Panc1 (cell line): ENCODE measurements around the gene PLA2G12B.

ENCODE experiments used
- CTCF ChIP-seq: fragments of 450-650 bp; IDR thresholded peaks from 2 replicates; pipeline ENCODE4 v1.5.1; 2017; ENCODE audit warnings: mild to moderate bottlenecking
- POLR2AphosphoS5 ChIP-seq: IDR thresholded peaks from 2 replicates; pipeline ENCODE4 v1.6.1; 2012; ENCODE audit warnings: mild to moderate bottlenecking, low read depth, low read length, moderate library complexity
- SIN3A ChIP-seq: IDR thresholded peaks from 2 replicates; pipeline ENCODE4 v1.6.1; 2012; ENCODE audit warnings: low read depth, mild to moderate bottlenecking, low read length, moderate library complexity, borderline replicate concordance; ENCODE audit not compliant: insufficient read depth
- TCF7L2 ChIP-seq: IDR thresholded peaks from 2 replicates; pipeline ENCODE4 v1.6.1; 2011; ENCODE audit warnings: mild to moderate bottlenecking, low read depth, low read length, inconsistent platforms
- TF ChIP-seq, protein P1 (sequence below), 2 experiments: IDR thresholded peaks; 2 replicates each; pipeline ENCODE4 v1.6.1; 2011 to 2012; ENCODE audit warnings: low read depth in 2 of 2, control low read depth in 1 of 2, low read length in 1 of 2, mild to moderate bottlenecking in 1 of 2, moderate library complexity in 1 of 2; ENCODE audit not compliant: insufficient read depth in 1 of 2

DNA sequence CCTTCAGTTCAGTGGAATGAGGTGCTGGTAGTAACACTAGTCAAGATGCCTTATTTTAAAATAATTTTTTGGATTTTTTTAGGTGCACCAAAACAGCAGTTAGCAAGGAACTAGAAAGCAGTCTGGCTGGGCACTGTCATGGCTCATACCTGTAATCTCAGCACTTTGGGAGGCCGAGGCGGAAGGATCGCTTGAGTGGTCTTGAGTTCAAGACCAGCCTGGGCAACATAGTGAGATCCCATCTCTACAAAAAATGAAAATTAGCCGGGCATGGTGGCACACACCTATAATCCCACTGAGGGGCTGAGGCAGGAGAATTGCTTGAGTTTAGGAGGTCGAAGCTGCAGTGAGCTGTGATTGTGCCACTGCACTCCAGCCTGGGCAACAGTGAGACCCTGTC is 25.8 kb downstream of the PLA2G12B start:
- TF ChIP-seq CTCF (no peak), TCF7L2 (no peak), POLR2AphosphoS5 (no peak), SIN3A (no peak)
- TF ChIP-seq, protein P1, sequence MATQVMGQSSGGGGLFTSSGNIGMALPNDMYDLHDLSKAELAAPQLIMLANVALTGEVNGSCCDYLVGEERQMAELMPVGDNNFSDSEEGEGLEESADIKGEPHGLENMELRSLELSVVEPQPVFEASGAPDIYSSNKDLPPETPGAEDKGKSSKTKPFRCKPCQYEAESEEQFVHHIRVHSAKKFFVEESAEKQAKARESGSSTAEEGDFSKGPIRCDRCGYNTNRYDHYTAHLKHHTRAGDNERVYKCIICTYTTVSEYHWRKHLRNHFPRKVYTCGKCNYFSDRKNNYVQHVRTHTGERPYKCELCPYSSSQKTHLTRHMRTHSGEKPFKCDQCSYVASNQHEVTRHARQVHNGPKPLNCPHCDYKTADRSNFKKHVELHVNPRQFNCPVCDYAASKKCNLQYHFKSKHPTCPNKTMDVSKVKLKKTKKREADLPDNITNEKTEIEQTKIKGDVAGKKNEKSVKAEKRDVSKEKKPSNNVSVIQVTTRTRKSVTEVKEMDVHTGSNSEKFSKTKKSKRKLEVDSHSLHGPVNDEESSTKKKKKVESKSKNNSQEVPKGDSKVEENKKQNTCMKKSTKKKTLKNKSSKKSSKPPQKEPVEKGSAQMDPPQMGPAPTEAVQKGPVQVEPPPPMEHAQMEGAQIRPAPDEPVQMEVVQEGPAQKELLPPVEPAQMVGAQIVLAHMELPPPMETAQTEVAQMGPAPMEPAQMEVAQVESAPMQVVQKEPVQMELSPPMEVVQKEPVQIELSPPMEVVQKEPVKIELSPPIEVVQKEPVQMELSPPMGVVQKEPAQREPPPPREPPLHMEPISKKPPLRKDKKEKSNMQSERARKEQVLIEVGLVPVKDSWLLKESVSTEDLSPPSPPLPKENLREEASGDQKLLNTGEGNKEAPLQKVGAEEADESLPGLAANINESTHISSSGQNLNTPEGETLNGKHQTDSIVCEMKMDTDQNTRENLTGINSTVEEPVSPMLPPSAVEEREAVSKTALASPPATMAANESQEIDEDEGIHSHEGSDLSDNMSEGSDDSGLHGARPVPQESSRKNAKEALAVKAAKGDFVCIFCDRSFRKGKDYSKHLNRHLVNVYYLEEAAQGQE (IDR thresholded peaks at IDR 0.05; ENCODE audit: insufficient read depth in 1 of 2, low read depth in 2 of 2, low read length in 1 of 2) = no peak
